SU-DHL-6 (cell line): Measurements from ENCODE around the gene TIMP1.

ENCODE experiments used
- H2AFZ ChIP-seq: fragments of 200-600 bp; sonication (generic); 2 replicates; pipeline ENCODE4 v1.6.1; 2014; ENCODE audit warnings: low read depth, mild to moderate bottlenecking, moderate library complexity, mixed read lengths, antibody characterized with exemption, low read length; ENCODE audit not compliant: severe bottlenecking
- H3F3A ChIP-seq: fragments of 200-600 bp; shearing (Covaris generic); 2 replicates; pipeline ENCODE4 v1.6.0; 2016; ENCODE audit warnings: antibody characterized with exemption, mild to moderate bottlenecking; ENCODE audit not compliant: insufficient read depth
- H3K27ac ChIP-seq: fragments of 200-600 bp; sonication (generic); 2 replicates; pipeline ENCODE4 v1.5.1; 2016; ENCODE audit warnings: low read depth, mild to moderate bottlenecking, low read length, moderate library complexity, mixed read lengths
- H3K27me3 ChIP-seq: fragments of 200-600 bp; sonication (generic), shearing (Covaris generic); 2 replicates; pipeline ENCODE4 v1.6.0; 2014; ENCODE audit warnings: mild to moderate bottlenecking, low read length
- H3K36me3 ChIP-seq: fragments of 200-600 bp; sonication (generic); 2 replicates; pipeline ENCODE4 v1.6.1; 2014; ENCODE audit warnings: mild to moderate bottlenecking, low read length, mixed read lengths
- H3K4me2 ChIP-seq: fragments of 300-600, 200-600 bp; shearing (Covaris generic), sonication (generic); 2 replicates; pipeline ENCODE4 v1.6.0; 2014; ENCODE audit warnings: low read length, low read depth, mild to moderate bottlenecking; ENCODE audit not compliant: poor library complexity, severe bottlenecking
- H3K4me3 ChIP-seq: fragments of 200-600 bp; sonication (generic); 2 replicates; pipeline ENCODE4 v1.5.1; 2014; ENCODE audit warnings: antibody characterized with exemption, low read length, mild to moderate bottlenecking, mixed read lengths; ENCODE audit not compliant: insufficient read depth, poor library complexity, severe bottlenecking
- H3K79me2 ChIP-seq: fragments of 200-600 bp; sonication (generic); 2 replicates; pipeline ENCODE4 v1.6.1; 2014; ENCODE audit warnings: mild to moderate bottlenecking, low read length, moderate library complexity; ENCODE audit not compliant: insufficient read depth
- H3K9ac ChIP-seq: fragments of 200-600 bp; sonication (generic); 2 replicates; pipeline ENCODE4 v1.7.0; 2014; ENCODE audit warnings: mild to moderate bottlenecking, low read length
- H3K9me2 ChIP-seq: fragments of 200-600 bp; sonication (generic); replicated peaks from 2 replicates; pipeline ENCODE4 v1.6.1; 2014; ENCODE audit warnings: low read length; ENCODE audit not compliant: insufficient read depth
- H3K9me3 ChIP-seq: fragments of 200-600 bp; sonication (generic); 2 replicates; pipeline ENCODE4 v1.6.1; 2014; ENCODE audit warnings: low read length, mixed read lengths; ENCODE audit not compliant: insufficient read depth
- H4K20me1 ChIP-seq: fragments of 200-600 bp; sonication (generic); 2 replicates; pipeline ENCODE4 v1.6.1; 2014; ENCODE audit warnings: low read depth, mild to moderate bottlenecking, antibody characterized with exemption, low read length, moderate library complexity, mixed read lengths
- CTCF ChIP-seq: fragments of 200-600 bp; sonication (generic); IDR thresholded peaks from one replicate; pipeline ENCODE4 v1.5.1; 2017; ENCODE audit warnings: antibody characterized with exemption, mild to moderate bottlenecking, low read length, moderate library complexity; ENCODE audit not compliant: insufficient read depth, poor library complexity, severe bottlenecking
- EZH2phosphoT487 ChIP-seq: fragments of 200-600 bp; sonication (generic), shearing (Covaris generic); conservative IDR thresholded peaks from 2 replicates; pipeline ENCODE4 v1.6.1; 2018; ENCODE audit warnings: mild to moderate bottlenecking, antibody characterized with exemption, low read length, moderate library complexity, mixed read lengths

Gene TIMP1

DNA sequence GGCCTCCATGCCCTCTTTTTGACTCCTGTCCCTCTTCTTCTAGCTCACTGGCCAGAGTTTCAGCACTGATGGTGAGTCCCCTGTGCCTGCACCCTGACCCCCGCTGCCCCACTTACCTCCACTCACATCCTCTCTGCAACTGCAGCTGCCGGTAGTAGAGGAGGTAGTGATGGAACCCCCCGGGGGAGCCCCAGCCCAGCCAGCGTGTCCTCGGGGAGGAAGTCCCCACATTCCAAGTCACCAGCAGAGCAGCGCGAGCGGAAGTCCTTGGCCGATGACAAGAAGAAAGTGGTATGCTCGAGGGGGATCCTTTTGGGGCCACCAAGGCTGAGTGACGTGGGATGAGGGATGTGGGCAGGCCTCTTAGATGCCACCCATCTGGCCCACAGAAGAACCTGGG is 15.4 kb upstream of the TIMP1 start:
- no peaks in the 10 kb centered on the region for H3K9me3 ChIP-seq
- no peak overlapping the region for H3K4me2 ChIP-seq
- H3K36me3 ChIP-seq: no peaks in the 10 kb centered on the region
- TF ChIP-seq EZH2phosphoT487 (no peak), CTCF (no peak)
- H3F3A ChIP-seq: no peaks in the 10 kb centered on the region
- H3K9ac ChIP-seq: no peak overlapping the region
- no peaks in the 10 kb centered on the region for H3K27me3 ChIP-seq
- H3K79me2 ChIP-seq: peaks cover 10% of the 10 kb centered on the region
- no peak overlapping the region for H3K27ac ChIP-seq
- H4K20me1 ChIP-seq: no peaks in the 10 kb centered on the region
- no peak overlapping the region for H3K4me3 ChIP-seq
- H3K9me2 ChIP-seq: no peaks in the 10 kb centered on the region
- H2AFZ ChIP-seq: no peak overlapping the region

DNA sequence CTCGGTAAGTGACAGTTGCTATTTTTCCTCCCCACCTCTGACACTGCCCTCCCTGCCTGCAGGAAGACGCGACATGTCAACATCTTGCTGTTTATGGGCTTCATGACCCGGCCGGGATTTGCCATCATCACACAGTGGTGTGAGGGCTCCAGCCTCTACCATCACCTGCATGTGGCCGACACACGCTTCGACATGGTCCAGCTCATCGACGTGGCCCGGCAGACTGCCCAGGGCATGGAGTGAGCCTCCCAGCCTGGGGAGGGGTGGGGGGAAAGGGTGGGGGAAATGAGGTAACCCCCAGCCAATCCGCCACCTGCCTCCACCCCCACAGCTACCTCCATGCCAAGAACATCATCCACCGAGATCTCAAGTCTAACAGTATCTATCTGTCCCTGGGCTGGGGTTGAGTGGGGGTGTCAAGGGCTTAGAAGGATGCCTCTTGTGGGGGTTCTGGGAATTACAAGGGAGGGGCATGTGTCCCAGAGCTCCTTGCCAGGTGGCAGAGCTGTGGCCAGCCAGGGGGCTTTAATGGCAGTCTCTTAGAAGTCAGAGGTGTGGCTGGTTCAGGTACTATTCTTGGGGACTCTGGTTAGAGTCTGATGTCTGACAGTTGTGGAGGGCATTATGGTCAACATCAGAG is 13.5 kb upstream of the TIMP1 start:
- Histone ChIP-seq H3K27me3 (no peaks in the 10 kb centered on the region), H3K4me2 (no peak overlapping the region), H2AFZ (no peak overlapping the region), H3F3A (no peaks in the 10 kb centered on the region), H3K9ac (no peak overlapping the region), H4K20me1 (no peaks in the 10 kb centered on the region), H3K4me3 (no peak overlapping the region), H3K27ac (no peak overlapping the region), H3K9me3 (no peaks in the 10 kb centered on the region), H3K36me3 (no peaks in the 10 kb centered on the region), H3K9me2 (no peaks in the 10 kb centered on the region), H3K79me2 (no peaks in the 10 kb centered on the region)
- TF ChIP-seq CTCF: no peak
- TF ChIP-seq EZH2phosphoT487: no peak

DNA sequence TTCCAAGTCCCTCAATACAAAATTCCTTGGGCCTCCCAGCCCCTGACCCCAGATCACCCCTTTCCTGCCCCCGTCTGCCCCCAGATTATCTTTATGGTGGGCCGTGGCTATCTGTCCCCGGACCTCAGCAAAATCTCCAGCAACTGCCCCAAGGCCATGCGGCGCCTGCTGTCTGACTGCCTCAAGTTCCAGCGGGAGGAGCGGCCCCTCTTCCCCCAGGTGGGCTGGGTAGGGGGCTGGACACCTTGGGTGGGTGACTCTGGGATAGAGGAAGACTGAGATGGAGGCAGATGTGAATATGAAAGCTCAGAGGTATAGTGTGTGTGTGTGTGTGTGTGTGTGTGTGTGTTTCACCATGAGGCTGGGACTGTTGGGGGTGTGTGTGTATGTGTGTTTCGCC is 11.4 kb upstream of the TIMP1 start:
- no peaks in the 10 kb centered on the region for H3K9me3 ChIP-seq
- H3K27me3 ChIP-seq: no peaks in the 10 kb centered on the region
- no peak overlapping the region for H3K4me2 ChIP-seq
- H2AFZ ChIP-seq: no peak overlapping the region
- no peaks in the 10 kb centered on the region for H3K9me2 ChIP-seq
- H3K27ac ChIP-seq: no peak overlapping the region
- no peak for TF ChIP-seq EZH2phosphoT487
- TF ChIP-seq CTCF: no peak
- no peaks in the 10 kb centered on the region for H3K36me3 ChIP-seq
- H3K4me3 ChIP-seq: no peak overlapping the region
- no peaks in the 10 kb centered on the region for H3F3A ChIP-seq
- H3K9ac ChIP-seq: no peak overlapping the region
- no peaks in the 10 kb centered on the region for H4K20me1 ChIP-seq
- no peaks in the 10 kb centered on the region for H3K79me2 ChIP-seq
